ENCODE data around the gene FAM3C. TPM values are rescaled to one million over a fixed set of nuclear protein-coding genes. Genes with fewer than 3 reads are reported as not detected.

The FAM3C gene
- total and polyA plus RNA-seq, 7 donors: 16.0 to 26.1 (median 17.7) TPM

DNA sequence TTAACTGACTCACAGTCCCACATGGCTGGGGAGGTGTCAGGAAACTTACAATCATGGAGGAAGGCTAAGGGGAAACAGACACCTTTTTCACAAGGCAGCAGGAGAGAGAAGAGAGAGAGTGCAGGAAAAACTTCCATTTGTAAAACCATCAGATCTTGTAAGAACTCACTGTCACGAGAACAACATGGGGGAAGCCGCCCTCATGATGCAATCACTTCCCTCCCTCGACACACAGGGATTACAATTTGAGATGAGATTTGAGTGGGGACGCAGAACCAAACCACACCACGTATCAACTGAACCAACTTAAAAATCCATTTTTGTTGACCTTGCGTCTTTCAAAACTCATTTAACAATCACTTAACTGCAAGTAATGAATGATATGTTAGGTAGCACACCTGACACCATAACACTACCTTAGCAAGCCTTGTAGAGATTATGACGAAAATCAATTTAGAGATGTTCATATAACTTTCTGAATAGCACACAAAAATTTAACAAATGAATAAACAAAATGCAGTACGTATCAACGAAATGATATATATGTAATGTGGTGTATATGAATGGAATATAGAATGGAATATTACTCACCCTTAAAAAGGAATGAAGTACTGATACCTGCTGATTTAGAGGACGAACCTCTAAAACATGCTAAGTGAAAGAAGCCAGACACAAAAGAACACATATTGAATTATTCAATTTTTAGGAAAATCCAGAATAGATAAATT is 3.7 kb downstream of the FAM3C start:
- WGBS, 3 donors: 96% methylated on average over 10 of the region's 10 CpGs
- ATAC-seq (no peak), DNase-seq (no peak)
- no peaks in the 10 kb centered on the region for H3K9me3 ChIP-seq
- H3K36me3 ChIP-seq (ENCODE audit: insufficient read depth in 1 of 2, low read depth in 1 of 2): no peaks in the 10 kb centered on the region
- TF ChIP-seq, protein P1, sequence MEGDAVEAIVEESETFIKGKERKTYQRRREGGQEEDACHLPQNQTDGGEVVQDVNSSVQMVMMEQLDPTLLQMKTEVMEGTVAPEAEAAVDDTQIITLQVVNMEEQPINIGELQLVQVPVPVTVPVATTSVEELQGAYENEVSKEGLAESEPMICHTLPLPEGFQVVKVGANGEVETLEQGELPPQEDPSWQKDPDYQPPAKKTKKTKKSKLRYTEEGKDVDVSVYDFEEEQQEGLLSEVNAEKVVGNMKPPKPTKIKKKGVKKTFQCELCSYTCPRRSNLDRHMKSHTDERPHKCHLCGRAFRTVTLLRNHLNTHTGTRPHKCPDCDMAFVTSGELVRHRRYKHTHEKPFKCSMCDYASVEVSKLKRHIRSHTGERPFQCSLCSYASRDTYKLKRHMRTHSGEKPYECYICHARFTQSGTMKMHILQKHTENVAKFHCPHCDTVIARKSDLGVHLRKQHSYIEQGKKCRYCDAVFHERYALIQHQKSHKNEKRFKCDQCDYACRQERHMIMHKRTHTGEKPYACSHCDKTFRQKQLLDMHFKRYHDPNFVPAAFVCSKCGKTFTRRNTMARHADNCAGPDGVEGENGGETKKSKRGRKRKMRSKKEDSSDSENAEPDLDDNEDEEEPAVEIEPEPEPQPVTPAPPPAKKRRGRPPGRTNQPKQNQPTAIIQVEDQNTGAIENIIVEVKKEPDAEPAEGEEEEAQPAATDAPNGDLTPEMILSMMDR (IDR thresholded peaks at IDR 0.05): no peak
- intact Hi-C loops (cut with DNase I): loop anchor here in 1 of 2 donors (10.0 kb wide), 1 partner anchor 152 kb away; no protein-coding TSS in a partner anchor
- no peaks in the 10 kb centered on the region for H3K4me1 ChIP-seq
- no peak overlapping the region for H3K4me3 ChIP-seq
- H3K27me3 ChIP-seq (ENCODE audit: insufficient read depth in 3 of 3, low read length in 2 of 3): no peaks in the 10 kb centered on the region
- no peak overlapping the region for H3K27ac ChIP-seq

DNA sequence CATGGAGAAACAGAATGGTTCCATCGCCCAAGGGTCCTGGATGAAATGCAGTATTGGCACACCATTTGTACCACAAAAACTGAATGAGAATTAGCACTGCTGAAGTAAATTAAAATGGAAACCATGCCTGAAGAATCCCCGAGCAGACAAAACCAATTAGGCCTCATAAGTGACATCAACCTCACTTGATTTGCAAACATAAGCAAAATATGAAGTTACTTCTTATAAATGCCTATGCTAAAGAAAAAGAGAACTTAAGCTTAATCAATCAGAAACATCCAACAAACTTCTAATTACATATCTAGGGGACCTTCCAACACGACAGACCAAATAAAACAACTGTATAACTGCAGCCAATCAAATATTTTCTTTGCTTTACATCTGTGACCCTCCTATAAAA is 4.4 kb downstream of the FAM3C start:
- no peak overlapping the region for H3K4me3 ChIP-seq
- intact Hi-C loops (cut with DNase I): loop anchor here in 1 of 2 donors (10.0 kb wide), 1 partner anchor 153 kb away; no protein-coding TSS in a partner anchor
- TF ChIP-seq, protein P1 (IDR thresholded peaks at IDR 0.05): no peak
- 56 to 91% (median 74%) methylated on average over 3 of the region's 3 CpGs for WGBS, 3 donors
- no peaks in the 10 kb centered on the region for H3K27me3 ChIP-seq (ENCODE audit: insufficient read depth in 3 of 3, low read length in 2 of 3)
- no peak overlapping the region for H3K27ac ChIP-seq
- DNase-seq (no peak), ATAC-seq (no peak)
- no peaks in the 10 kb centered on the region for H3K9me3 ChIP-seq
- H3K4me1 ChIP-seq: no peaks in the 10 kb centered on the region
- no peaks in the 10 kb centered on the region for H3K36me3 ChIP-seq (ENCODE audit: insufficient read depth in 1 of 2, low read depth in 1 of 2)

DNA sequence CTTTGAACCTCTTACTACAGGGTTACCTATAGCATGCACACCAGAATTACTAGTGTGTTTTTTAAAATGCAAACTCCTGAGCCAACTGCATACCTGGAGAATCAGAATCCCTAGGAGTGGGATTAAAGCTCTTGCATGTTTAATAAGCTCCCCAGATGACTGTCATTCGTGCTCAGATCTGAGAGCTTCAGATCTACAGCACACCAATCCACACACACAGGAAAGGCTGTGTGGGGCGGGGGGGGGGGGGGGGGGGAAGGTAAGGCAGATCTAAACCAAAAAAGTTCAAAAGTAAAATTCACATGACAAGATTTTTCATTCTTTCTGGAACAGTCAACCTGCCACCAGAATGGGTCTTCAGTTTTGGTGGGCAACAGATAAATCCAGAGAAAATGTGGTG is 5.5 kb downstream of the FAM3C start:
- Histone ChIP-seq H3K27ac (no peak overlapping the region), H3K4me1 (no peaks in the 10 kb centered on the region), H3K9me3 (no peaks in the 10 kb centered on the region), H3K4me3 (no peak overlapping the region), H3K27me3 (ENCODE audit: insufficient read depth in 3 of 3, low read length in 2 of 3) (no peaks in the 10 kb centered on the region), H3K36me3 (ENCODE audit: insufficient read depth in 1 of 2, low read depth in 1 of 2) (no peaks in the 10 kb centered on the region)
- intact Hi-C loops (cut with DNase I): loop anchor here in 1 of 2 donors (10.0 kb wide), 1 partner anchor 154 kb away; no protein-coding TSS in a partner anchor
- TF ChIP-seq, protein P1 (IDR thresholded peaks at IDR 0.05): no peak
- DNase-seq (no peak), ATAC-seq (no peak)
- WGBS, 3 donors: 54 to 89% (median 82%) methylated on average over 1 to 2 of the region's 2 CpGs

DNA sequence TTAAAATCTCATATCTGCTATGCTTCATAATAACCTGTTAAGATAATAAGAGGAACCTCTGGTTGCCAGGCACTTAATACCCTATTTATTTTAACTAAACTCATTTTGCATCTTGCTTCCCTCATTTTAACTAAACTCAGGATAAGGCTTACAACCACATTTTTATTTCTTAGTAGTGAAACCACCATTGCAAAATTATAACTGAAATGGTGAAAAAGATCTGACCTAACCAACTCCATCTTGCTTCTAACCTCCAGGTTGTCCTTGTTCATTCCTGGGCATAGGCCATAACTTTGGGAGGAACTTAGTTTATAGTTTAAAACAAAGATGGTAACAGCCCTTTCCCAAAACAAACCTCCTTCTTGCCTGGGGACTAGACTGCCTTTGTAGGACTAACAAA is 6.0 kb downstream of the FAM3C start:
- Histone ChIP-seq H3K27ac (no peak overlapping the region), H3K9me3 (no peaks in the 10 kb centered on the region), H3K4me1 (no peaks in the 10 kb centered on the region), H3K27me3 (ENCODE audit: insufficient read depth in 3 of 3, low read length in 2 of 3) (no peaks in the 10 kb centered on the region), H3K4me3 (no peak overlapping the region), H3K36me3 (ENCODE audit: insufficient read depth in 1 of 2, low read depth in 1 of 2) (no peaks in the 10 kb centered on the region)
- intact Hi-C loops (cut with DNase I): loop anchor here in 1 of 2 donors (10.0 kb wide), 1 partner anchor 155 kb away; no protein-coding TSS in a partner anchor
- no peak for ATAC-seq
- no peak for DNase-seq
- TF ChIP-seq, protein P1 (IDR thresholded peaks at IDR 0.05): no peak

All from psoas muscle (tissue), 8 donors.